Hematopoietic multipotent progenitor cell treated with erythropoietin and hydrocortisone succinate and interleukin-3 and kit ligand, for 15 days (in vitro differentiated cells): ENCODE data around the gene RBM4.

Source experiments
- DNase-seq: peaks from one replicate; pipeline ENCODE4 v3.0.0-alpha.2; 2015; ENCODE audit warnings: low spot score

The RBM4 gene

GRCh38 chr11:66688561-66689534 is 50.3 kb downstream of the RBM4 start:
- no peak for DNase-seq

DNA sequence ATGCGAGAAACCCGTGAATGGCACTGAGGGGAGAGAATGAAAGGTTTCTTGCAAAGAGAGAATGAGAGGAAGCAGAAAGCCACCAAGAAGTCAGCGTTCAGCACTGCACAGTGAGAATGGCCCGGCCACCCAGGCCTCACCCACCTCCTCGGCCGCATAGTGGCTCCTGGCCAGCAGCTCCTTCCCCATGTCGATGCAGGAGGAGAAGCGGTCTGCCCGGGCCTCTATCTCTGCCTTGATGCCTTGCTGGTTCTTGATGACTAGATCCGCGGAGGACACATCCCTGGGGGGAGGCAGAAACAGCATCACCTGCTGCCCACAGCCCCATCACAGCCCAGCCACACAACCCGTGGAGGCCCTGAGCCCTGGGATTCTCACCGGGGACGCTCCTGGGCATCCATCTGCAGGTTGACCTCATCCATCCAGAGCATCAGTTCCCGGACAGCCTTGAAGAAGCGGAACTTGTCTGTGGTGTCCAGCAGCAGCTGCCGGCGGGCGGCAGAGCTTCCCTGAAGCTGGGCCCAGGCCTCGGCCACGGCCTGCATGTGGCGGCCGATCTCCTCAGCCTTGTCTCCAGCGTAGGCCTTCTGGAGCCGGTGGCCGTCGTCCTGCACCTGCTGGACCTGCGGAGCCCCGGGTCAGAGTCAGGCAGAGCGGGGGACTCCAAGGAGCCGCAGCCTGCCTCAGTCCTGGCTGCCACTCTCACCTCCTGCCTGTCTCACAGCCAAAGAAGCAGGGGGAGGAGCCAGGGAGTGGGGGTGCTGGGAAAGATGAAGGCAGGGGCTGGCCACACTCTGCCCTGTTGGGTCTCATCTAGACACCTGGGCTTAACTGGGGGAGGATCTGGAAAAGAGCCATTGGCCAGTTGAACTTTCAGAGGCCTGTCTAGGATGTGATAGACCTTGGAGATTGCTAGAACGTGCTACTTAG is 51.4 kb downstream of the RBM4 start:
- no peak for DNase-seq

DNA sequence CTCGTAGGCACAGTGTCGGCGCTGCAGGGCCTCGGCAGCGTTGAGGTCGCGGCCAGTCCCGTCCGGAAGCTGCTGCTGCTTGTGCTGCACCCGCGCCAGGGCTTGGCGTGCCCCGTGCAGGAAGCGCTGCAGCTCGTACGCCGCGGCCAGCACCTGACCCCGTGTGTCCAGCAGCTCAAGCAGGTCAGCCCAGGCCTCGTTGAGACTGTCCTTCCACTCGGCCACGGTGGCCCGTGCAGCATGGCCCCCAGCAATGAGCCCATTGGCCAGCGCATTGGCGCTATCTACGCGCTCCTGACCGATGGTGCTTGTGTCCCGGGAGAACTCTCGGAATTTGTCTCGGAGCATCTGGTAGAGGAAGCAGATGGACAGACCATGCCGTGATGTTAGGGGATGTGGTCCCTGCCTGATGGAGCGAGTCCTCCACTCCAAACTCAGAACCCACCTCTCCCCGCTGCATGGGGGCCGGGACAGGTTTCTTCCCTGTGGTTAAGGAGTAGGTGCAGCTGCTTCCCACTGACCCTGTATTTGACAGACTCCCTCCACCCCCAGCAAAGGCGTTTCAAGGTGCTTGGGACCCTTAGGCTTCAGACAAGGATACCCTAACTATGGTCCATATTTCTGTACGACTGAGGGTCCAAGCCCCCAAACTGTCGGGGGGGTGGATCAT is 52.9 kb downstream of the RBM4 start:
- no peak for DNase-seq

- no peak for DNase-seq
Observed at GRCh38 chr11:66692446-66692845, 53.9 kb downstream of the RBM4 start.

- DNase-seq, result no peak
Observed at GRCh38 chr11:66692871-66693331, 54.4 kb downstream of the RBM4 start.

DNA sequence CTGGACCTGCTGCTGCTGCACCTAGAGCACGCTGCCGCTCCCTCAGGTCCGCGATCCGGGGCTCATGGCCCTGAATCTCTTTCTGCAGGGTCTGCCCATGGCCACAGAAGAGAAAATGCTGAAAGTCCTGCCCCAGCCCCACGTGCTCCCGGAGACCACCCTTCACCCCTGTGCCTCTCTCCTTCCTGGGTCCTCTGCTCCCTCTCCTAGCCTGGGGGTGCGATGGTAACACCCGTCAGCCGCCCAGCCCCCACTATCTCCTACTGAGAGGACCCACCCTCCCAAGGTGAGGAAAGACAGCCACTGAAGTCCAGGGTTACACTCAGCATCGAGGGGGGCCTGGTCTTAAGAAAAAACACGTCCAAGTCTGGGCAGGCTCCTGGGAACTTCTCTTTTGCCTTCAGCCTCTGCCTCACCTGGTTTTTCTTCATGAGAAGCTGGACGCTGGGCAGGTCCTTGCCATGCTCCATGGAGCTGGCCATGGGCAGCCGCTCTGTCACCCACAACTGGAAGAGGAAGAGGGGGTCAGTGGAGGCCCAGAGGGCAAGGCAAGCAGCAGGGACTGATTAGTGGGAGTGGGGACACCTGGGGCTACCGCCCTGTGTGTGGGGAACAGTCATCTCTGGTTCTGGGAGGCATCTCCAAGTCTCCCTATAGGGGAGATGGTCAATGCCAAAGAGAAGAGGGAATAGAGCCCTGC is 55.0 kb downstream of the RBM4 start:
- no peak for DNase-seq

DNA sequence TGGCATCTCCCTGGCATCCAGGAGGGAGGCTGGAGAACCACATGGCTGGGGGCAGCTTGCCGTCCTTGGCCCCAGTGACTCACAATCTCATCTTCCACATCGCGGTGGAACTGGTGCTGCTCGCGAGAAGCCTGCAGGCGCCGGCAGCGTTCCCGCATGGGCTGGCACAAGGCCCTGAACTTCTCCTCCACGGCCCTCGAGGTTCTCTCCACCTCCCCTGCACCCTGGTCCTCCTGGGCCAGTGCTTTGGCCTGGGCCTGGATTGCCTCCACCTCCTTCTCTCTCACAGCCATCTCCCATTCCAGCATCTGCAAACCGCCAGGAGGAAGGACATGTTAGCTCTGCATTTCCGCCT is 55.5 kb downstream of the RBM4 start:
- DNase-seq, result no peak

- peak; percentile 83 for DNase-seq
Observed at GRCh38 chr11:66694732-66695207, 56.3 kb downstream of the RBM4 start.
